ENCODE results near the gene COG5. TPM values are rescaled to one million over a fixed set of nuclear protein-coding genes. Genes with fewer than 3 reads are reported as not detected.

Gene COG5
- total and polyA plus RNA-seq, 2 of the 4 experiments (the other 2 are of a cell fraction), result 18.5 to 27.4 TPM

- H3K27me3 ChIP-seq (ENCODE audit: control insufficient read depth, insufficient read depth, low read length), result no peaks in the 10 kb centered on the region
- ATAC-seq (ENCODE audit: low read depth) (no peak), DNase-seq (no peak)
- no peak overlapping the region for H3K18ac ChIP-seq (ENCODE audit: low read depth, low read length)
- no peak overlapping the region for H2AK9ac ChIP-seq (replicated peaks; ENCODE audit: low read depth, low read length, poor library complexity)
- no peaks in the 10 kb centered on the region for H3K9me3 ChIP-seq (ENCODE audit: control insufficient read depth, insufficient read depth, low read length)
- H2AFZ ChIP-seq (replicated peaks; ENCODE audit: low read length, poor library complexity), result no peak overlapping the region
- H2BK5ac ChIP-seq (ENCODE audit: low read depth, low read length, poor library complexity, severe bottlenecking), result no peak overlapping the region
- no peak overlapping the region for H4K5ac ChIP-seq (ENCODE audit: low read depth, low read length)
- H3K9me1 ChIP-seq (ENCODE audit: insufficient read depth, low read length), result no peaks in the 10 kb centered on the region
- H4K8ac ChIP-seq (ENCODE audit: low read depth in 2 of 2, low read length in 2 of 2), result no peak overlapping the region
- peaks cover 3% of the 10 kb centered on the region; the same call in 1 of the 2 replicates for H4K20me1 ChIP-seq (ENCODE audit: insufficient read depth, low read length)
- POLR2A ChIA-PET (ENCODE audit: unreplicated experiment), result no interaction called here
- TF ChIP-seq, protein P1, sequence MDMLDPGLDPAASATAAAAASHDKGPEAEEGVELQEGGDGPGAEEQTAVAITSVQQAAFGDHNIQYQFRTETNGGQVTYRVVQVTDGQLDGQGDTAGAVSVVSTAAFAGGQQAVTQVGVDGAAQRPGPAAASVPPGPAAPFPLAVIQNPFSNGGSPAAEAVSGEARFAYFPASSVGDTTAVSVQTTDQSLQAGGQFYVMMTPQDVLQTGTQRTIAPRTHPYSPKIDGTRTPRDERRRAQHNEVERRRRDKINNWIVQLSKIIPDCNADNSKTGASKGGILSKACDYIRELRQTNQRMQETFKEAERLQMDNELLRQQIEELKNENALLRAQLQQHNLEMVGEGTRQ (IDR thresholded peaks at IDR 0.05; ENCODE audit: low read depth, low read length), result no peak
- TF ChIP-seq CEBPB (IDR thresholded peaks at IDR 0.05; ENCODE audit: low read depth, low read length), result no peak
- TF ChIP-seq, protein P2, sequence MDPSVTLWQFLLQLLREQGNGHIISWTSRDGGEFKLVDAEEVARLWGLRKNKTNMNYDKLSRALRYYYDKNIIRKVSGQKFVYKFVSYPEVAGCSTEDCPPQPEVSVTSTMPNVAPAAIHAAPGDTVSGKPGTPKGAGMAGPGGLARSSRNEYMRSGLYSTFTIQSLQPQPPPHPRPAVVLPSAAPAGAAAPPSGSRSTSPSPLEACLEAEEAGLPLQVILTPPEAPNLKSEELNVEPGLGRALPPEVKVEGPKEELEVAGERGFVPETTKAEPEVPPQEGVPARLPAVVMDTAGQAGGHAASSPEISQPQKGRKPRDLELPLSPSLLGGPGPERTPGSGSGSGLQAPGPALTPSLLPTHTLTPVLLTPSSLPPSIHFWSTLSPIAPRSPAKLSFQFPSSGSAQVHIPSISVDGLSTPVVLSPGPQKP (IDR thresholded peaks at IDR 0.05; ENCODE audit: borderline replicate concordance, low read depth, low read length), result no peak
- TF ChIP-seq SMC3 (IDR thresholded peaks at IDR 0.05; ENCODE audit: low read depth, low read length), result no peak
- TF ChIP-seq POLR2A (IDR thresholded peaks at IDR 0.05; ENCODE audit: low read depth, low read length), result no peak
- TF ChIP-seq MXI1 (IDR thresholded peaks at IDR 0.05; ENCODE audit: borderline replicate concordance, low read depth, low read length), result no peak
- TF ChIP-seq NFE2L2 (IDR thresholded peaks at IDR 0.05; ENCODE audit: low read depth, low read length), result no peak
- TF ChIP-seq MAFK (IDR thresholded peaks at IDR 0.05; ENCODE audit: low read depth, low read length), result no peak
- TF ChIP-seq, protein P3, sequence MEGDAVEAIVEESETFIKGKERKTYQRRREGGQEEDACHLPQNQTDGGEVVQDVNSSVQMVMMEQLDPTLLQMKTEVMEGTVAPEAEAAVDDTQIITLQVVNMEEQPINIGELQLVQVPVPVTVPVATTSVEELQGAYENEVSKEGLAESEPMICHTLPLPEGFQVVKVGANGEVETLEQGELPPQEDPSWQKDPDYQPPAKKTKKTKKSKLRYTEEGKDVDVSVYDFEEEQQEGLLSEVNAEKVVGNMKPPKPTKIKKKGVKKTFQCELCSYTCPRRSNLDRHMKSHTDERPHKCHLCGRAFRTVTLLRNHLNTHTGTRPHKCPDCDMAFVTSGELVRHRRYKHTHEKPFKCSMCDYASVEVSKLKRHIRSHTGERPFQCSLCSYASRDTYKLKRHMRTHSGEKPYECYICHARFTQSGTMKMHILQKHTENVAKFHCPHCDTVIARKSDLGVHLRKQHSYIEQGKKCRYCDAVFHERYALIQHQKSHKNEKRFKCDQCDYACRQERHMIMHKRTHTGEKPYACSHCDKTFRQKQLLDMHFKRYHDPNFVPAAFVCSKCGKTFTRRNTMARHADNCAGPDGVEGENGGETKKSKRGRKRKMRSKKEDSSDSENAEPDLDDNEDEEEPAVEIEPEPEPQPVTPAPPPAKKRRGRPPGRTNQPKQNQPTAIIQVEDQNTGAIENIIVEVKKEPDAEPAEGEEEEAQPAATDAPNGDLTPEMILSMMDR (conservative IDR thresholded peaks at IDR 0.05; ENCODE audit: low read depth, low read length), result no peak
- no peak for TF ChIP-seq RCOR1 (IDR thresholded peaks at IDR 0.05; ENCODE audit: insufficient replicate concordance, low read length)
- TF ChIP-seq FOS (IDR thresholded peaks at IDR 0.05; ENCODE audit: low read depth, low read length), result no peak
- TF ChIP-seq RAD21 (IDR thresholded peaks at IDR 0.05; ENCODE audit: low read length), result no peak
- TF ChIP-seq BHLHE40 (IDR thresholded peaks at IDR 0.05; ENCODE audit: low read depth, low read length), result no peak
- TF ChIP-seq MAZ (IDR thresholded peaks at IDR 0.05; ENCODE audit: borderline replicate concordance, low read depth, low read length), result no peak
- TF ChIP-seq CHD1 (IDR thresholded peaks at IDR 0.05; ENCODE audit: low read depth, low read length), result no peak
- TF ChIP-seq RFX5 (IDR thresholded peaks at IDR 0.05; ENCODE audit: low read depth, low read length), result no peak
- H3K36me3 ChIP-seq (ENCODE audit: control insufficient read depth, insufficient read depth, low read length), result no peaks in the 10 kb centered on the region
- no peak overlapping the region for H2BK120ac ChIP-seq (ENCODE audit: low read depth, low read length)
- no peak overlapping the region for H3K4me3 ChIP-seq (ENCODE audit: insufficient read depth, low read depth, low read length)
- no peaks in the 10 kb centered on the region; the same call in 1 of the 2 replicates for H3K4me1 ChIP-seq (ENCODE audit: control insufficient read depth, insufficient read depth, low read length)
- no peak overlapping the region for H3K4me2 ChIP-seq (ENCODE audit: low read depth, low read length)
- no TSS peak for BruUV-seq (replicated peaks)
- no peak overlapping the region for H2BK20ac ChIP-seq (ENCODE audit: low read depth, low read length)
- H3K4ac ChIP-seq (ENCODE audit: low read depth, low read length), result no peak overlapping the region
- no peak overlapping the region for H4K91ac ChIP-seq (ENCODE audit: insufficient read depth, low read depth, low read length)
- dilution Hi-C loops (cut with HindIII; ENCODE audit: low sequenced_read_pairs, unreplicated experiment) (loop anchor here (25.0 kb wide), 1 partner anchor 238 kb away; no protein-coding TSS in a partner anchor), in situ Hi-C loops (cut with MboI; ENCODE audit: low sequenced_read_pairs) (no loop called here), intact Hi-C loops (cut with micrococcal nuclease) (no loop called here)
- H3K56ac ChIP-seq (ENCODE audit: extremely low read depth, insufficient read depth, low read length), result no peak overlapping the region
- no peak overlapping the region for H2BK15ac ChIP-seq (ENCODE audit: low read depth, low read length)
- no peak overlapping the region for H3K9ac ChIP-seq (ENCODE audit: low read depth, low read length)
- no peak overlapping the region for H2AK5ac ChIP-seq (ENCODE audit: low read depth, low read length)
- no peak overlapping the region for H3K23ac ChIP-seq (ENCODE audit: low read depth, low read length)
- H3K79me1 ChIP-seq (ENCODE audit: low read depth in 1 of 2, low read length in 2 of 2), result peaks cover 0 to 3% of the 10 kb centered on the region in 2 experiments; a peak in 2 of 4 replicates
- WGBS, 2 experiments (ENCODE audit: extremely low coverage in 2 of 2, insufficient read length in 1 of 2), result no CpG with 5 or more reads among the region's 5 CpGs
- no peak overlapping the region for H3K14ac ChIP-seq (replicated peaks; ENCODE audit: low read depth, low read length)
- no peak overlapping the region for H3K27ac ChIP-seq (ENCODE audit: insufficient read depth, low read length)
- CTCF ChIA-PET, result no interaction called here
Observed at GRCh38 chr7:107474104-107474521, 89.6 kb downstream of the COG5 start.

Data from IMR-90 (cell line).